ENCODE results near the gene C1orf105.

C1orf105 gene

GRCh38 chr1:172460177-172460576 is 39.7 kb downstream of the C1orf105 start:
- DNase-seq (ENCODE audit: low spot score), result no peak

- no peak for DNase-seq (ENCODE audit: low spot score)
Observed at GRCh38 chr1:172460887-172461315, 40.4 kb downstream of the C1orf105 start.

- no peak for DNase-seq (ENCODE audit: low spot score)
Observed at GRCh38 chr1:172465617-172466016, 45.1 kb downstream of the C1orf105 start.

GRCh38 chr1:172466795-172467407 is 46.4 kb downstream of the C1orf105 start:
- no peak for DNase-seq (ENCODE audit: low spot score)

GRCh38 chr1:172467446-172467845 is 47.0 kb downstream of the C1orf105 start:
- no peak for DNase-seq (ENCODE audit: low spot score)

GRCh38 chr1:172468296-172468695 is 47.8 kb downstream of the C1orf105 start:
- no peak for DNase-seq (ENCODE audit: low spot score)

- DNase-seq (ENCODE audit: low spot score), result no peak
Observed at GRCh38 chr1:172469717-172470116, 49.2 kb downstream of the C1orf105 start.

GRCh38 chr1:172470149-172470548 is 49.7 kb downstream of the C1orf105 start:
- no peak for DNase-seq (ENCODE audit: low spot score)

GRCh38 chr1:172471666-172472065 is 51.2 kb downstream of the C1orf105 start:
- DNase-seq (ENCODE audit: low spot score), result no peak

- no peak for DNase-seq (ENCODE audit: low spot score)
Observed at GRCh38 chr1:172472495-172472894, 52.0 kb downstream of the C1orf105 start.

- no peak for DNase-seq (ENCODE audit: low spot score)
Observed at GRCh38 chr1:172473302-172473701, 52.8 kb downstream of the C1orf105 start.

GRCh38 chr1:172473842-172474241 is 53.4 kb downstream of the C1orf105 start:
- no peak for DNase-seq (ENCODE audit: low spot score)

- no peak for DNase-seq (ENCODE audit: low spot score)
Observed at GRCh38 chr1:172476218-172476811, 55.8 kb downstream of the C1orf105 start.

GRCh38 chr1:172477216-172477615 is 56.7 kb downstream of the C1orf105 start:
- DNase-seq (ENCODE audit: low spot score), result no peak

- no peak for DNase-seq (ENCODE audit: low spot score)
Observed at GRCh38 chr1:172477741-172478140, 57.3 kb downstream of the C1orf105 start.

- DNase-seq (ENCODE audit: low spot score), result no peak
Observed at GRCh38 chr1:172478485-172478884, 58.0 kb downstream of the C1orf105 start.

GRCh38 chr1:172480431-172480830 is 59.9 kb downstream of the C1orf105 start:
- DNase-seq (ENCODE audit: low spot score), result no peak

GRCh38 chr1:172482044-172482443 is 61.6 kb downstream of the C1orf105 start:
- no peak for DNase-seq (ENCODE audit: low spot score)

- DNase-seq (ENCODE audit: low spot score), result no peak
Observed at GRCh38 chr1:172483448-172483847, 63.0 kb downstream of the C1orf105 start.

GRCh38 chr1:172484252-172484651 is 63.8 kb downstream of the C1orf105 start:
- no peak for DNase-seq (ENCODE audit: low spot score)

GRCh38 chr1:172485626-172486025 is 65.1 kb downstream of the C1orf105 start:
- no peak for DNase-seq (ENCODE audit: low spot score)

- DNase-seq (ENCODE audit: low spot score), result no peak
Observed at GRCh38 chr1:172486805-172487454, 66.4 kb downstream of the C1orf105 start.

GRCh38 chr1:172487550-172487949 is 67.1 kb downstream of the C1orf105 start:
- no peak for DNase-seq (ENCODE audit: low spot score)

- DNase-seq (ENCODE audit: low spot score), result no peak
Observed at GRCh38 chr1:172488393-172488792, 67.9 kb downstream of the C1orf105 start.
